ENCODE measurements around the gene WWOX.

WWOX gene

GRCh38 chr16:79204486-79204885, 1105.0 kb downstream of the WWOX start:
- no peak for DNase-seq (ENCODE audit: extremely low spot score)
- ChIA-PET POLR2A (no interaction called here), CTCF (no interaction called here)
- TF ChIP-seq, protein P1, sequence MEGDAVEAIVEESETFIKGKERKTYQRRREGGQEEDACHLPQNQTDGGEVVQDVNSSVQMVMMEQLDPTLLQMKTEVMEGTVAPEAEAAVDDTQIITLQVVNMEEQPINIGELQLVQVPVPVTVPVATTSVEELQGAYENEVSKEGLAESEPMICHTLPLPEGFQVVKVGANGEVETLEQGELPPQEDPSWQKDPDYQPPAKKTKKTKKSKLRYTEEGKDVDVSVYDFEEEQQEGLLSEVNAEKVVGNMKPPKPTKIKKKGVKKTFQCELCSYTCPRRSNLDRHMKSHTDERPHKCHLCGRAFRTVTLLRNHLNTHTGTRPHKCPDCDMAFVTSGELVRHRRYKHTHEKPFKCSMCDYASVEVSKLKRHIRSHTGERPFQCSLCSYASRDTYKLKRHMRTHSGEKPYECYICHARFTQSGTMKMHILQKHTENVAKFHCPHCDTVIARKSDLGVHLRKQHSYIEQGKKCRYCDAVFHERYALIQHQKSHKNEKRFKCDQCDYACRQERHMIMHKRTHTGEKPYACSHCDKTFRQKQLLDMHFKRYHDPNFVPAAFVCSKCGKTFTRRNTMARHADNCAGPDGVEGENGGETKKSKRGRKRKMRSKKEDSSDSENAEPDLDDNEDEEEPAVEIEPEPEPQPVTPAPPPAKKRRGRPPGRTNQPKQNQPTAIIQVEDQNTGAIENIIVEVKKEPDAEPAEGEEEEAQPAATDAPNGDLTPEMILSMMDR (IDR thresholded peaks at IDR 0.05; ENCODE audit: control extremely low read depth, extremely low read depth, low read depth, missing control alignments) = no peak

DNA sequence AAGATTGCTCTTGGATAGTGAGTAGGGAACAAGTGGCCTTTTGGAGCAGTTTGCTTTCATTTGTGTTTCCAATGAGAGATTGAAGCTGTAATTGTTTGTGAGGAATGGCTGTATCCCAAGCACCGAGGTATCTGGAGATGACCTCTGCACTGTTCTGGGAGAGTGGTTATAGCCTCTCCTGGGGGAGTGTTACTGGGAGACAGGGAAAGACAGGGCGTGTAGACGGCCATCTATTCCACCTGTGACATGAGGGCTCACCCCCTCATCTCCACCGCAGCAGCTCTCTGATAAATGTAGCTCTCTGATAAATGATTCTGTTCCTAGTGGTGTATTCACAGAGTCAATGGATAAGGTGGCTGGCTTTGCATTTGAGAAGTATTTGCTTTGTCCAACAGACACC, 1107.4 kb downstream of the WWOX start:
- ChIA-PET POLR2A (no interaction called here), CTCF (no interaction called here)
- TF ChIP-seq, protein P1 (IDR thresholded peaks at IDR 0.05; ENCODE audit: control extremely low read depth, extremely low read depth, low read depth, missing control alignments) = no peak
- no peak for DNase-seq (ENCODE audit: extremely low spot score)

DNA sequence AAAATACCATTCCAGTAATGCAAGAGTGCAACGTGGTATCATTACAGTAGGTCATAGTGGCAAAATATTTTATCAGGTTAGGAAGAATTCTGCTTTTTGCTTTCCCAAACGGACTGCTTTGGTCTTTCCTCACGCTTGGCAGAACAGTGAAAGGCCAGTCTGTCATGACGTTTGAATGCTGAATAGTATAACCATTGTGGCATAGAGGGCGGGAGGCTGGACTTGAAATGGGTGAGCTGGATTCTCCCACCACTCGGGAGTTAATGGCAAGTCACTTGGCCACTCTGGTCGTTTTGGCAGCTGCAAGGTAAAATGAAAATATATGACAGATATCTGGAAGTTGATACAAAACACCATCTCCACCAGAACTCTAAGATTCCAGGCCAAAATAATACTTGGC, 1109.9 kb downstream of the WWOX start:
- ChIA-PET POLR2A (no interaction called here), CTCF (no interaction called here)
- TF ChIP-seq, protein P1 (IDR thresholded peaks at IDR 0.05; ENCODE audit: control extremely low read depth, extremely low read depth, low read depth, missing control alignments) = no peak
- no peak for DNase-seq (ENCODE audit: extremely low spot score)

DNA sequence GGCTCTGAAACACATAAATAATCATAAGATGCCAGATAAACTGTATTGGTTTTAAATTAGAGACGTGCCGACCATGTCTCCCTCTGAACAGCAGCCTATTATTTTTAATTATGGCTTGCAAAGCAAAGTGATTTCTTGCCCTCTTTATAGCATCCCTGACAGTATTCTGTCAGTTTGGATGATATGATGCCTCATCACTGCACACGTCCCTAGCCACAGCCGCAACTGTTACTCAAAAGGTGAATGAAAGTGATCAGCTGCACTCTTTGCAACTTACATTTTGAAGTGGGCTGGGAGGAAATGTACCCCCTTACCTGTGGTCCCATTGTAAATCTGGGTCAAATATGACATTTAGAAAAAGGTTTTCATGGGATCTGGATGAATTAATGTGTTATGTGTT, 1111.2 kb downstream of the WWOX start:
- TF ChIP-seq, protein P1 (IDR thresholded peaks at IDR 0.05; ENCODE audit: control extremely low read depth, extremely low read depth, low read depth, missing control alignments) = no peak
- POLR2A ChIA-PET = no interaction called here
- DNase-seq (ENCODE audit: extremely low spot score) = no peak
- CTCF ChIA-PET = no interaction called here

GRCh38 chr16:79211586-79211985, 1112.1 kb downstream of the WWOX start:
- CTCF ChIA-PET = no interaction called here
- DNase-seq (ENCODE audit: extremely low spot score) = no peak
- POLR2A ChIA-PET = no interaction called here
- TF ChIP-seq, protein P1 (IDR thresholded peaks at IDR 0.05; ENCODE audit: control extremely low read depth, extremely low read depth, low read depth, missing control alignments) = no peak

- TF ChIP-seq, protein P1 (IDR thresholded peaks at IDR 0.05; ENCODE audit: control extremely low read depth, extremely low read depth, low read depth, missing control alignments) = no peak
- DNase-seq (ENCODE audit: extremely low spot score) = no peak
- CTCF ChIA-PET = no interaction called here
- POLR2A ChIA-PET = no interaction called here
These were observed 1112.8 kb downstream of the WWOX start for GRCh38 chr16:79212114-79212791.

- POLR2A ChIA-PET = no interaction called here
- CTCF ChIA-PET = no interaction called here
- TF ChIP-seq, protein P1 (IDR thresholded peaks at IDR 0.05; ENCODE audit: control extremely low read depth, extremely low read depth, low read depth, missing control alignments) = no peak
- no peak for DNase-seq (ENCODE audit: extremely low spot score)
These were observed 1113.8 kb downstream of the WWOX start for GRCh38 chr16:79213214-79213613.
